Lung microvascular endothelial cell (primary cell): ENCODE results near the gene MAN1C1. TPM values are rescaled to one million over a fixed set of nuclear protein-coding genes. Genes with fewer than 3 reads are reported as not detected.

Experiments
- DNase-seq, 2 donors: peaks; one replicate each; pipeline versions ENCODE4 v3.0.0 to v3.0.0-alpha.2; 2010; ENCODE audit warnings: low read depth in 2 of 2
- total RNA-seq: library from RNA; depleted of rRNA; stranded (reverse); fragments of >200 nt; gene quantifications from 2 replicates; pipeline ENCODE4 v1.2.1, GENCODE V29; 2014

Gene MAN1C1
- total RNA-seq, 1 donor from 2014 or later, result 0.79 TPM

GRCh38 chr1:25779388-25779787, 162.8 kb downstream of the MAN1C1 start:
- DNase-seq, result no peak

- DNase-seq, result no peak
Measured at GRCh38 chr1:25779894-25780293, 163.3 kb downstream of the MAN1C1 start.

GRCh38 chr1:25780318-25781129, 163.9 kb downstream of the MAN1C1 start:
- no peak for DNase-seq

- no peak for DNase-seq
Measured at GRCh38 chr1:25781130-25781433, 164.5 kb downstream of the MAN1C1 start.

- no peak for DNase-seq
Measured at GRCh38 chr1:25782608-25783201, 166.1 kb downstream of the MAN1C1 start.

- no peak for DNase-seq
Measured at GRCh38 chr1:25784575-25785051, 168.0 kb downstream of the MAN1C1 start.

GRCh38 chr1:25785333-25786067, 168.9 kb downstream of the MAN1C1 start:
- DNase-seq, result no peak

GRCh38 chr1:25786887-25787759, 170.5 kb downstream of the MAN1C1 start:
- no peak for DNase-seq

- DNase-seq, result no peak
Measured at GRCh38 chr1:25787760-25788166, 171.2 kb downstream of the MAN1C1 start.

GRCh38 chr1:25790472-25790871, 173.9 kb downstream of the MAN1C1 start:
- no peak for DNase-seq

GRCh38 chr1:25792115-25792514, 175.5 kb downstream of the MAN1C1 start:
- no peak for DNase-seq

GRCh38 chr1:25793585-25794170, 177.1 kb downstream of the MAN1C1 start:
- DNase-seq, result no peak

- no peak for DNase-seq
Measured at GRCh38 chr1:25794325-25794724, 177.7 kb downstream of the MAN1C1 start.

- DNase-seq, result no peak
Measured at GRCh38 chr1:25795211-25795610, 178.6 kb downstream of the MAN1C1 start.

- no peak for DNase-seq
Measured at GRCh38 chr1:25795946-25796810, 179.6 kb downstream of the MAN1C1 start.

GRCh38 chr1:25796811-25797458, 180.3 kb downstream of the MAN1C1 start:
- peak; percentile 75 to 89 for DNase-seq

GRCh38 chr1:25797939-25798338, 181.3 kb downstream of the MAN1C1 start:
- peak; percentile 26 to 39 for DNase-seq

- DNase-seq, result no peak
Measured at GRCh38 chr1:25798666-25799351, 182.2 kb downstream of the MAN1C1 start.

- no peak for DNase-seq
Measured at GRCh38 chr1:25799352-25799934, 182.9 kb downstream of the MAN1C1 start.
